Body of pancreas (tissue), 4 donors: ENCODE data around the gene WDR38. TPM values are rescaled to one million over a fixed set of nuclear protein-coding genes. Genes with fewer than 3 reads are reported as not detected.

Source experiments
- ATAC-seq: fragments of 150-250 bp; one replicate; pipeline ENCODE4 v1.9.1; 2016
- DNase-seq, 4 donors: peaks; one replicate each; pipeline ENCODE4 v3.0.0-alpha.2; 2019
- H3K27ac ChIP-seq, 4 donors: fragments of 200-600 bp; sonication (generic); 1 replicate in 3 of 4; 2 replicates in 1 of 4; pipeline versions ENCODE4 v1.5.1 to v1.6.1; 2016 to 2019; ENCODE audit warnings: mild to moderate bottlenecking in 1 of 4, mixed read lengths in 1 of 4, moderate library complexity in 1 of 4
- H3K27me3 ChIP-seq, 2 donors: fragments of 200-600 bp; sonication (generic); one replicate each; pipeline ENCODE4 v1.6.0; 2016; ENCODE audit warnings: mild to moderate bottlenecking in 1 of 2
- H3K36me3 ChIP-seq, 2 donors: fragments of 200-600 bp; sonication (generic); replicated peaks in 1 of 2; 2 replicates each; pipeline ENCODE4 v1.5.1; 2016; ENCODE audit warnings: low read depth in 2 of 2; ENCODE audit not compliant: insufficient read depth in 1 of 2
- H3K4me1 ChIP-seq: fragments of 200-600 bp; sonication (generic); one replicate; pipeline ENCODE4 v1.6.0; 2016
- H3K4me3 ChIP-seq, 2 donors: fragments of 200-600 bp; sonication (generic); 1 replicate in 1 of 2; 2 replicates in 1 of 2; pipeline ENCODE4 v1.5.1; 2016 to 2019
- H3K9me3 ChIP-seq, 3 donors: fragments of 200-600 bp; sonication (generic); 1 replicate in 2 of 3; 2 replicates in 1 of 3; pipeline ENCODE4 v1.5.1; 2016
- CTCF ChIP-seq, 7 experiments: fragments of 450-650 bp in 4 of 7; fragments of 200-600 bp in 3 of 7; sonication (generic) in 3 of 7; IDR thresholded peaks; one replicate each; pipeline ENCODE4 v1.5.1; 2016 to 2019; ENCODE audit warnings: antibody characterized with exemption in 7 of 7
- POLR2A ChIP-seq, 3 donors: fragments of 450-650 bp; IDR thresholded peaks; one replicate each; pipeline ENCODE4 v1.6.1; 2016; ENCODE audit warnings: antibody characterized with exemption in 3 of 3, mild to moderate bottlenecking in 2 of 3
- WGBS, 2 donors: methylation state at CpG; one replicate each; pipeline ENCODE4 v1.1.5; 2017; 5-methylcytosine and 5-hydroxymethylcytosine counted together
- intact Hi-C: fragments of 100-400 bp; cut with DNase I; formaldehyde crosslinking; loops from one replicate; pipeline ENCODE4 v1.15.1; 2023
- total RNA-seq, 2 donors: library from RNA; depleted of rRNA; stranded (reverse); fragments of >200 nt; gene quantifications; one replicate each; pipeline ENCODE4 v1.1.0, GENCODE V29; 2016

The WDR38 gene
- total RNA-seq, 2 donors from 2014 or later: 0.78 TPM; not detected in 1

- ATAC-seq (peak; percentile 95), DNase-seq (peak; percentile 94 to 96 (median 94))
- intact Hi-C loops: no loop called here
- WGBS, 2 donors: 0 to 1% methylated on average over 5 to 71 of the region's 92 CpGs
- TF ChIP-seq CTCF (IDR thresholded peaks at IDR 0.05): peak in 2 of 7 experiments; percentile 2 to 12
- TF ChIP-seq POLR2A (IDR thresholded peaks at IDR 0.05): peak; percentile 66 to 89 (median 86)
- peak within 1 kb of the TSS; percentile 65 to 90 for H3K4me3 ChIP-seq
- H3K27ac ChIP-seq: peak within 1 kb of the TSS; percentile 65 to 97 (median 89)
- H3K4me1 ChIP-seq: peaks cover 51% of the 10 kb centered on the region
- H3K27me3 ChIP-seq: no peaks in the 10 kb centered on the region
- peaks cover 14 to 25% of the 10 kb centered on the region in 2 donors for H3K36me3 ChIP-seq
- H3K9me3 ChIP-seq: no peaks in the 10 kb centered on the region
These were observed 8.3 kb downstream of the WDR38 start, which contains the start of the genes ARPC5L and RPL35 for GRCh38 chr9:124861342-124862229. TSS of gene ARPC5L (plus strand) at chr9:124862130. CDS start at chr9:124869291, 7,161 bp downstream. TSS of gene RPL35 (minus strand) at chr9:124861957. CDS start at chr9:124861912, 45 bp downstream.

GRCh38 chr9:124863371-124863871 is 10.2 kb downstream of the WDR38 start:
- peak in 1 of 3 donors; percentile 19 for TF ChIP-seq POLR2A (IDR thresholded peaks at IDR 0.05)
- TF ChIP-seq CTCF (IDR thresholded peaks at IDR 0.05): no peak
- Histone ChIP-seq H3K4me1 (peaks cover 57% of the 10 kb centered on the region), H3K27me3 (no peaks in the 10 kb centered on the region), H3K9me3 (no peaks in the 10 kb centered on the region), H3K27ac (peak overlapping the region in 3 of 4 donors; percentile 86 to 97 (median 92)), H3K36me3 (peaks cover 5 to 11% of the 10 kb centered on the region in 2 donors), H3K4me3 (no peak overlapping the region)
- intact Hi-C loops: no loop called here
- ATAC-seq: no peak
- DNase-seq: no peak
- 16 to 24% methylated on average over 7 of the region's 7 CpGs for WGBS, 2 donors

- peaks cover 46% of the 10 kb centered on the region for H3K4me1 ChIP-seq
- H3K27ac ChIP-seq: peak overlapping the region; percentile 84 to 94 (median 90)
- peak; percentile 87 to 89 (median 87) for DNase-seq
- ATAC-seq: peak; percentile 94
- H3K36me3 ChIP-seq: no peaks in the 10 kb centered on the region
- no peaks in the 10 kb centered on the region for H3K27me3 ChIP-seq
- WGBS, 2 donors: 0% methylated on average over 28 to 95 of the region's 101 CpGs
- peak overlapping the region; percentile 82 to 94 for H3K4me3 ChIP-seq
- H3K9me3 ChIP-seq: no peaks in the 10 kb centered on the region
- intact Hi-C loops: no loop called here
- no peak for TF ChIP-seq CTCF (IDR thresholded peaks at IDR 0.05)
- peak; percentile 82 to 93 (median 90) for TF ChIP-seq POLR2A (IDR thresholded peaks at IDR 0.05)
These were observed 15.5 kb downstream of the WDR38 start for GRCh38 chr9:124868511-124869465.

- ATAC-seq (peak; percentile 15), DNase-seq (peak in 2 of 4 donors; percentile 21 to 41)
- TF ChIP-seq POLR2A (IDR thresholded peaks at IDR 0.05) (no peak), CTCF (IDR thresholded peaks at IDR 0.05) (no peak)
- WGBS, 2 donors: 0% methylated on average over 26 to 41 of the region's 41 CpGs
- no peaks in the 10 kb centered on the region for H3K36me3 ChIP-seq
- H3K4me3 ChIP-seq: peak overlapping the region; percentile 82 to 94
- H3K4me1 ChIP-seq: peaks cover 42% of the 10 kb centered on the region
- no peaks in the 10 kb centered on the region for H3K27me3 ChIP-seq
- H3K9me3 ChIP-seq: no peaks in the 10 kb centered on the region
- intact Hi-C loops: no loop called here
- H3K27ac ChIP-seq: peak overlapping the region; percentile 84 to 94 (median 90)
These were observed 16.3 kb downstream of the WDR38 start for GRCh38 chr9:124869466-124869985.
